Testis (tissue), 3 donors: ENCODE results near the gene NEK7. TPM values are rescaled to one million over a fixed set of nuclear protein-coding genes. Genes with fewer than 3 reads are reported as not detected.

ENCODE experiments used
- DNase-seq: peaks from one replicate; pipeline ENCODE4 v3.0.0-alpha.2; 2019
- H3K27ac ChIP-seq, 2 donors: fragments of 200-600 bp; sonication (generic); one replicate each; pipeline ENCODE4 v1.5.1; 2019
- H3K27me3 ChIP-seq: fragments of 200-600 bp; sonication (generic); one replicate; pipeline ENCODE4 v1.5.1; 2019
- H3K36me3 ChIP-seq: fragments of 200-600 bp; sonication (generic); one replicate; pipeline ENCODE4 v1.5.1; 2017; ENCODE audit warnings: low read depth; ENCODE audit errors: missing control alignments
- H3K4me1 ChIP-seq: fragments of 200-600 bp; sonication (generic); one replicate; pipeline ENCODE4 v1.5.1; 2019
- H3K4me3 ChIP-seq, 2 donors: fragments of 200-600 bp; sonication (generic); one replicate each; pipeline ENCODE4 v1.5.1; 2017 to 2019
- H3K9me3 ChIP-seq: fragments of 200-600 bp; sonication (generic); one replicate; pipeline ENCODE4 v1.5.1; 2017
- CTCF ChIP-seq, 3 experiments: fragments of 450-650 bp in 2 of 3; fragments of 200-600 bp in 1 of 3; sonication (generic) in 1 of 3; IDR thresholded peaks; one replicate each; pipeline ENCODE4 v1.5.1; 2016 to 2019; ENCODE audit warnings: antibody characterized with exemption in 3 of 3, mild to moderate bottlenecking in 2 of 3, moderate library complexity in 1 of 3
- POLR2A ChIP-seq: fragments of 450-650 bp; IDR thresholded peaks from one replicate; pipeline ENCODE4 v1.6.1; 2017; ENCODE audit warnings: antibody characterized with exemption, mild to moderate bottlenecking, moderate library complexity
- WGBS, 2 donors: methylation state at CpG; one replicate each; pipeline ENCODE4 v1.1.5; 2018; 5-methylcytosine and 5-hydroxymethylcytosine counted together
- intact Hi-C: fragments of 100-400 bp; cut with DNase I; formaldehyde crosslinking; loops from one replicate; pipeline ENCODE4 v1.15.1; 2023; ENCODE audit warnings: low total_unique reads
- polyA plus RNA-seq: library from polyadenylated mRNA; stranded (reverse); fragments of 350-450 nt; fragmentation: Illumina TruSeq; extraction: RNeasy Lipid Tissue Mini Kit (QIAGEN cat#74804); gene quantifications from one replicate; pipeline ENCODE4 v1.2.3, GENCODE V29; 2014; ENCODE audit warnings: low read depth, low replicate concordance; ENCODE audit not compliant: insufficient read depth
- total RNA-seq, 2 donors: library from RNA; depleted of rRNA; stranded (reverse); fragments of >200 nt; gene quantifications; one replicate each; pipeline ENCODE4 v1.2.3, GENCODE V29; 2016

The NEK7 gene
- total and polyA plus RNA-seq, 3 donors from 2014 or later = 22.1 to 59.3 (median 59.1) TPM

GRCh38 chr1:198121056-198121826 lies 35.6 kb upstream of the NEK7 start:
- no peak for TF ChIP-seq POLR2A
- TF ChIP-seq CTCF (IDR thresholded peaks at IDR 0.05) = no peak
- Histone ChIP-seq H3K4me1 (no peaks in the 10 kb centered on the region), H3K27ac (no peak overlapping the region), H3K4me3 (no peak overlapping the region), H3K36me3 (no peaks in the 10 kb centered on the region), H3K27me3 (no peaks in the 10 kb centered on the region), H3K9me3 (no peaks in the 10 kb centered on the region)
- WGBS, 2 donors = 93 to 95% methylated on average over 3 of the region's 3 CpGs
- intact Hi-C loops = no loop called here
- no peak for DNase-seq

- Histone ChIP-seq H3K4me3 (no peak overlapping the region), H3K36me3 (no peaks in the 10 kb centered on the region), H3K27me3 (no peaks in the 10 kb centered on the region), H3K9me3 (no peaks in the 10 kb centered on the region), H3K27ac (no peak overlapping the region), H3K4me1 (no peaks in the 10 kb centered on the region)
- no peak for DNase-seq
- intact Hi-C loops = no loop called here
- 81 to 90% methylated on average over 1 of the region's 1 CpG for WGBS, 2 donors
- TF ChIP-seq CTCF (IDR thresholded peaks at IDR 0.05) (no peak), POLR2A (no peak)
Measured at GRCh38 chr1:198122693-198123092, 34.1 kb upstream of the NEK7 start.

- Histone ChIP-seq H3K27ac (no peak overlapping the region), H3K36me3 (no peaks in the 10 kb centered on the region), H3K4me3 (no peak overlapping the region), H3K27me3 (no peaks in the 10 kb centered on the region), H3K4me1 (no peaks in the 10 kb centered on the region), H3K9me3 (no peaks in the 10 kb centered on the region)
- intact Hi-C loops = no loop called here
- no peak for TF ChIP-seq POLR2A
- TF ChIP-seq CTCF (IDR thresholded peaks at IDR 0.05) = no peak
- no peak for DNase-seq
- WGBS, 2 donors = 41 to 58% methylated on average over 2 of the region's 2 CpGs
Measured at GRCh38 chr1:198123133-198123532, 33.7 kb upstream of the NEK7 start.

GRCh38 chr1:198124673-198125072 lies 32.1 kb upstream of the NEK7 start:
- no peak overlapping the region for H3K4me3 ChIP-seq
- no peak for DNase-seq
- H3K36me3 ChIP-seq = no peaks in the 10 kb centered on the region
- no peaks in the 10 kb centered on the region for H3K4me1 ChIP-seq
- H3K27ac ChIP-seq = no peak overlapping the region
- H3K9me3 ChIP-seq = no peaks in the 10 kb centered on the region
- intact Hi-C loops = no loop called here
- 45 to 60% methylated on average over 1 of the region's 1 CpG for WGBS, 2 donors
- no peaks in the 10 kb centered on the region for H3K27me3 ChIP-seq
- TF ChIP-seq CTCF (IDR thresholded peaks at IDR 0.05) (no peak), POLR2A (no peak)
